ENCODE measurements around the gene AZU1.
"Not testable (repeated sequence)": the region's sequence is repeated elsewhere in the genome, so short reads cannot be mapped to it uniquely, and the experiment has no call there.

Gene AZU1

GRCh38 chr19:831407-832369 is 4.1 kb downstream of the AZU1 start:
- no peak for DNase-seq

GRCh38 chr19:834216-834615 is 6.6 kb downstream of the AZU1 start:
- no peak for DNase-seq

- DNase-seq: no peak
Measured at GRCh38 chr19:835210-835810, 7.7 kb downstream of the AZU1 start.

- DNase-seq: no peak
Measured at GRCh38 chr19:840519-841206, 13.0 kb downstream of the AZU1 start, which contains the start of gene PRTN3. Gene PRTN3, plus strand, starts transcription at chr19:840999. Its CDS starts 10 bp downstream, at chr19:841009.

- DNase-seq: not testable (repeated sequence)
Measured at GRCh38 chr19:842802-843179, 15.2 kb downstream of the AZU1 start.

GRCh38 chr19:843180-843835 is 15.7 kb downstream of the AZU1 start:
- DNase-seq: no peak

- no peak for DNase-seq
Measured at GRCh38 chr19:843836-844545, 16.4 kb downstream of the AZU1 start.

- no peak for DNase-seq
Measured at GRCh38 chr19:844546-844971, 16.9 kb downstream of the AZU1 start.

GRCh38 chr19:845707-846521 is 18.3 kb downstream of the AZU1 start:
- no peak for DNase-seq

GRCh38 chr19:848386-848921 is 20.8 kb downstream of the AZU1 start:
- no peak for DNase-seq

GRCh38 chr19:849195-849594 is 21.6 kb downstream of the AZU1 start:
- not testable (repeated sequence) for DNase-seq

GRCh38 chr19:850221-850978 is 22.8 kb downstream of the AZU1 start:
- DNase-seq: no peak

GRCh38 chr19:850979-851335 is 23.3 kb downstream of the AZU1 start:
- no peak for DNase-seq

GRCh38 chr19:852136-853013 is 24.7 kb downstream of the AZU1 start, which contains the start of gene ELANE:
Gene ELANE, plus strand, starts transcription at chr19:852303. Its CDS starts 26 bp downstream, at chr19:852329.
- no peak for DNase-seq

- DNase-seq: no peak
Measured at GRCh38 chr19:853014-853585, 25.5 kb downstream of the AZU1 start.

- not testable (repeated sequence) for DNase-seq
Measured at GRCh38 chr19:853614-854220, 26.1 kb downstream of the AZU1 start.

GRCh38 chr19:854549-854948 is 26.9 kb downstream of the AZU1 start:
- no peak for DNase-seq

- no peak for DNase-seq
Measured at GRCh38 chr19:855142-855541, 27.5 kb downstream of the AZU1 start.

Measured in NCI-H187 treated with DMSO at 0.1 percent for 48 hours (cell line).